GM18507 (cell line): Measurements from ENCODE around the gene PDK2.

Experiments
- DNase-seq: peaks from one replicate; pipeline ENCODE4 v3.0.0; 2011; ENCODE audit warnings: low read depth; ENCODE audit not compliant: insufficient read length; ENCODE audit errors: extremely low spot score
- FAIRE-seq: peaks from 2 replicates; lab custom pipeline; 2011; peaks lifted over from hg19 to GRCh38; lab: Jason Lieb, UNC

PDK2 gene

GRCh38 chr17:50129728-50130558 is 34.8 kb downstream of the PDK2 start, which contains the start of gene SAMD14:
TSS of gene SAMD14 (minus strand) at chr17:50130160. CDS start at chr17:50124959, 5,201 bp downstream.
- FAIRE-seq: no peak

DNA sequence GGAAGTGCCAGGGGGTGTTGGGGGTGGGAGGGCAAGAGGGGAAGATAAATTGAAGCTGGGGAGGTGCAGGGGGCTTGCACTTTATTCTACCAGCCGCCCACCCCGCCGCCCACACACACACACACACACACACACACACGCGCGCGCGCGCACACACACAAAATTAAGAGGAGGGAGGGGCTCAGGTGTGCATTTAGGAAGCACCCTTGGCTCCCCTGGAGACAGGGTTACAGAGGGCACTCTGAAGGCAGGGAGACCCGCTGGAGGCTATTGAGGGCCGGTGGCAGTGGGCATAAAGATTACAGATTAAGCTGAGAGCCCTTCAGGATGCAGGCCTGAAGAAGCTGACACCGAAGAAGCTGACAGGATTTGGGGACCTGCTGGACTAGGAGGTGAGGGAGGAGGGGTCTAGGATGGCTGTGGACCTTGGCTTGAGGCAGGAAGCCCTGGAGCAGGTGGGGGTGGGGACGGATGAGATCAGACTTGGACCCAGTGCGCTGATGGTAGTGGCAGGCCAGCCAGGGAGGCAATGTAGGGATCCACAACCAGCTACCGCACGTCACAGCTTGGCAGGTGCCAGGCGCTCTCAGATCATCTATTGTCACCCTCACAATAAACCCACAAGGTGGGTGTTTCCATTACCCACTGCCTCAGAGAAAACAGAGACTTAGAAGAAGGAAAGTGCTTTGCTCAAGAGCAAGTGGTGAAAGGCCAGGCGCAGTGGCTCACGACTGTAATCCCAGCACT is 35.6 kb downstream of the PDK2 start:
- FAIRE-seq (no peak), DNase-seq (no peak)

More at GRCh38 chr17:50129728-50130558, 34.8 kb downstream of the PDK2 start, which contains the start of gene SAMD14:
- no peak for DNase-seq

DNA sequence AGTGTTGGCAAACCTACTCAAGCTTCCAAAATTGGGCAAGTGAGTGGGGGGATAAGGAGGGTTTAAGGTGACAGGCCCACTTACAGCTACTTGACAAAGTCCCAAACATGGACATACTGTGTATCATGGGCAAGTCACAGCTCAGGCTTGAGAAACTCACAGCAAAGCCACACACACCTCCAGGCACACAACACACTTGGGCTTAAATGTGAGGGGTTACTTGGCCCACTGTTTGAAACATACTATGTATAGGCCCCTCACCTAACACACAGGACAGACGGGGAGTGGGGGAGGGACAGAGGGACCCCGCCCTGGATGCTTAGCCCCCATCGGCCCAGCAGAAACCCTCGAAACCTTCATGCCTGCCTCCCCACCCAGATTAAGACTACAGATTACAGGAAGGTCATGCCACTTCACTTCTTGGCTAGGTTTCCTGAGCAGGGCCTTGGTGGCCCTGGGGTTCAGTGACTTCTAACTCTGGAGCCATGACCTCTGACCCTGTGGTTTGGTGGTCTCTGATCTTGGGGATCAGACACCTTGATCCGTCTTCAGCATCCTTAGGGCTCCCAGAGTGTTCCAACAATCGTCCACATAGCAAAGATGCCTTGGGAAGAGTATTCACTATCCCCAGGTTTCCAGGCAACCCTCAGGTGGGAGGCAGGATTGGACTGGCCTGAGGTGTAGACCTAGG is 37.1 kb downstream of the PDK2 start:
- DNase-seq (no peak), FAIRE-seq (no peak)

GRCh38 chr17:50133028-50133768 is 38.0 kb downstream of the PDK2 start:
- DNase-seq (no peak), FAIRE-seq (no peak)

DNA sequence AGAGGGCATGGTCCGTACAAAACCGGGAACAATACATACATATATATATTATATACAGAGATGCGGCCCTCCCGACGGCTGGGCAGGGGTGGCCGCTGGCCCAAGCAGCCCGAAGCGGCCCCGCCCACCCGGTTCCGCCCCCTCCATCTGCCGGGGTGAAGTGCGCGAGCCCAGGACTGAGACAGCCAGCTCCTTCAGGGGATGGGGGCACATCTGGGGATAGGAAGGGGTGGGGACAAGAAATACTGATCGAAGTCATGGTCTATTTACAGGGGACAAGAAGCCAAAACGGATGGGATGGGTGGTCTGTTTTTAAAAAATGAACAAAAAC is 38.6 kb downstream of the PDK2 start:
- DNase-seq: no peak
- no peak for FAIRE-seq

- no peak for DNase-seq
- no peak for FAIRE-seq
Measured at GRCh38 chr17:50134206-50135110, 39.3 kb downstream of the PDK2 start.

DNA sequence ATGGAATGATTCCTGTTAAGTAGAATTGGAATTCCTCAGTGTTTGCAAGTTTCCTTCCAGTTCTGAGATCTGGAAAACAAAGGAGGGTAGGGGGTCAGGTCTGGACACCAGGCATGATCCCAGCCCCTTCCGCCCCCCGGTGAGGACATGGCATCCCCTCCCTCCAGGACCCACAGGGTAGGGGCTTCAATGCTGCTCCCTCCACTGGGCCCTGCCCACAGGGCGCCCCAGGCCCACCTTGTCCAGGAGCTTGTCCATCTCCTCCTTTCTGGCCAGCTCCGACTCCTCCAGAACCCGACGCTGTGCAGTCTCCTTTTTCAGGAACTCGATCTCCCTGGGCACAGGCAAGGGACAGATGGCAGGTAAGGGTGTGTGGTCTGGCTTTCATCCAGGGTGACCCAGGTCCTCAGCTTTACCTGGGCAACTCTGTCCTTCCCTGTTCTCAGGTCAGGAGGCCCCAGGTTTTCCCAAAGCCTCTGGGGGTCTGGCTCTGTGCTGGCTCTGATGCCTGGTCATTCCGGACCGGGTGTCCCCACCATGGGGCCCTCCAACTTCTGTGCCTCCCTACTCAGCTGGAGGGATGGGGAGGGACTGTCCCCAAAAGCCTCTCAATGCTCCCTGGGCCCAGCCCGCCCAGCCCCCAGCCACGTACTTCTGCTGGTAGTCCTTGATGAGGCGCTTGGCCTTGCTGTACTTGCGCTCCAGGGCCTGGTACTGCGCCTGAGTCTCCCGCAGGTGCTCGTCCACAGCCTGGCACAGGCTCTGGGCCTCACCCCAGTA is 40.4 kb downstream of the PDK2 start:
- FAIRE-seq: no peak
- no peak for DNase-seq

DNA sequence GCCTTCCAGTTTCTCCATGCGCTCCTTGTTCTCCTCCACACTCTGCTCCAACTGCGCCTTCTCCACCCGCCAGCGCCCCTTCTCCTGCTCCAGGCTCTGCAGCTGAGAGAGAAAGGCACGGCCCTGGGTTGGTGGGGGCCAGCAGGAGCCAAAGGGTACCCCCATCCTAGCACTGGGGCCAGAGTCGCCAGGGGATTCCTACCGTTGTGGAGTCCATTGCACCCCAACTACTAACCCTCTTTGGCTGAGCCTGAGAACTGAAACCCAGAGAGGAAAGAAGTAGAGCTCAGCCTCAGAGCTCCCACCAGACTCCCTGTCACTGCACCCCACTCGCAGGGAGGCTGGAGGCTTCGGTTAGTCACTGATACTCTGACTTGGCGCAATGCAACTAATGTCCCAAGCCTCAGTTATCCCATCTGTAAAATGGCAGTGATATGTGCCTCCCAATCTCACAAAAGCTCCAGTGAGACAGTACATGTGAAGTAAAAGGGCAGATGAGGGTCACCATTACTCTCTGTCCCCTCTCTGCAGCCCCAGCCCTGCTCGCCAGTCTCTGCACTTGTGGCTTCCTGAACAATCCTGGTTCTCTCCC is 41.0 kb downstream of the PDK2 start:
- FAIRE-seq (no peak), DNase-seq (no peak)

GRCh38 chr17:50137042-50137441 is 41.9 kb downstream of the PDK2 start:
- FAIRE-seq (no peak), DNase-seq (no peak)

DNA sequence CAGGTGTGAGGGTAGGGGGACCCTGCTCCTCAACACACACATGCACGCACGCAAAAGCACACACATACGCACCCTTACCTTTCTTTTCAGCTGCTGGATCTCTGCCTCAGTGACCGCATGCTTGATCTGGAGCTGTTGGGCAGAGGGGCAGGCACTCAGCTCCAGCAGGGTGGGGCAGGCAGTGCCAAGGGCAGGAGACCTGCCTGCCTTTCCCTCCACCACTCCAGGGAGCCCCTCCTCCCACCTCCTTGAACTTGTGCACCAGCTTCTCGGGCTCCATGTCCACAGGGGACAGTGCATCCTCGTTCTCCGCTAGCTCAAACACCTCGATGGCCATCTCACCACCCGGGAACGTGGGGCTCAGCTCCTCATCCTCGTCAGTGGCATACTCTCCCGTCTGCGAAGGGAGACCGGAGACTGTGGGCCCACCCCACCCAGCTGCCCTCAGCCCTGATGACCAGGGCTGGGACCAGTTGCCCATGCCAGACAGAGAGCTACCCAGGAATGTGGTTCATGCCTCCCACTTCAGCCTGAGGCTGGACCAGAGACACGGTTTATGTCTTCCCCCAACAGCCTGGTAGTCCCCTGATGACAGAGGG is 44.1 kb downstream of the PDK2 start:
- DNase-seq: no peak
- FAIRE-seq: no peak

GRCh38 chr17:50139950-50140885 is 45.1 kb downstream of the PDK2 start:
- FAIRE-seq (peak; percentile 90), DNase-seq (no peak)

DNA sequence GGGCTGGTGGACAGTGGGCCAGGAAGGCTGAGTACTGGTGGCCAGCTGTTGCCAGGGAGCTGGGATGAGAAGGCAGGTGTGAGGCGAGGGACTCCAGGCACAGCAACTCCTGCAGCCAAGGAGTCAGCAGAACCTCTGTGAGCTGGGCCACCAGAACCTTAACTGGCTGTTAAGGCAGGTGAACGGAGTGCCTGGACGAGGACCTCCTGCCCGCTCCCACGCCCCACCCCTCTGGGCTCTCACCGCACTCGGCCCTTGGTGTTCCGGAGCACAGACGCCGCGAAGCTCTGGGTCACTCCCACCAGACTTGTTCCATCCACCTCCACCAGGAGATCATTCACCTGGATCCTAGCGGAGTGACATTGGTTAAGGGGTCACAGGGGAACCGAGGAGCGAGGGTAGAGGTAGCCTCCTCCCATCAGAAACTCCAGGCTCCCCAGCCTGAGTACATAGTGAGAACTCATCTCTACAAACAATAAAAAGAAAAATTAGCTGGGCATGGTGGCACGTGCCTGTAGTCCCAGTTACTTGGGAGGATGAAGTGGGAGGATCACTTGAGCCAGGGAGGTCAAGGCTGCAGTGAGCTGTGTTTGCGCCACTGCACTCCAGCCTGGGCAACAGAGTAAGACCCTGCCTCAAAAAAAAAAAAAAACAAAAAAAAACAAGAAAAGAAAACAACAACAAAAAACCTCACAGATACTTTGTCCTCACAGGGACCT is 46.0 kb downstream of the PDK2 start:
- DNase-seq (no peak), FAIRE-seq (no peak)

DNA sequence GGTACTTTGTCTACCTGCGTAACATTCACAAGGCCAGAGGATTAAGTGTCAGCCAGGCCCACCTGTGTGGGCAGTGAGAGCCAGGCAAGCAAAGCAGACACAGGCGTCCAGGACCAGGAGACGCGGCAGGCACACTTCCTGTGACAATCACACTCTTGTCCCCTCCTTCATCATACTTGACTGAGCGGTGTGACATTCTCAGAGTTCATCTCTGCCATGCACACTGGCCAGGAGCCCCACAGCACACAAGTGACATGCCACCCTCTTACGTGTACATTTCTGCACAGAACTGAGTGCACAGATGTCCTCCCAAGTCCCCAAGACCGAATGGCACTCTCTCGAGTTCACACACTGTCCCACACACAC is 46.6 kb downstream of the PDK2 start:
- no peak for FAIRE-seq
- DNase-seq: no peak

DNA sequence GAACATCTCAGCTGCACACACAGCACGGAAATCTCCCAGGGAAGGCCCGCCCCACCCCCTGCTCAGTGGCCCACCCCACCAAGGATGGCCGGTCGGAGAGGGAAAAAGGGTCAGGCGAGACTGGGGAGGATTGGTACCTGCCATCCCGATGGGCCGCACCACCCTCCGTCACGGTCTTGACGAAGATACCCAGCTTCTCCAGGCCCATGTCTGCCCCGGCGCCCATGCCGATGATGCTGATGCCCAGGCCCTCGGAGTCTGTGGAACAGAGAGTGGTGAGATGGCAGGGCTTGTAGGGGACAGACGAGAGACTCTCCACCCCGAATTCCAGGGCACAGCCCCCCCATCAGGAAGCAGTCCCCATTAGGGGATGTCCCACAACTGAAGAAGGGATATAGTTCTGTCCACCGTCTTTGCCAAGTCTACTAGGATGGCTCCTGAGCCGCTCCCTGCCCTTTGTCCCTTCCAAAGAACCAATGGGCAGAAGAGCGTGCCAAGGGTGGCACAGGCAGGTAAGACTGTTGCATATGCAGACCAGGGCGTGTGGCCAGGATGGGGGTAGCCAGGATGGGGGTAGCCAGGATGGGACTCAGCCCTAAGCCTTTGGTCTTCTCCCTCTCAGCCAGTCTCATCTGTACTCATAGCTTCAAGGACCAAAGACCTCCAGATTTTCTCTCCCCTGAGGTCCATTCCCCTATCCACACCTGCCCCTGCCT is 48.5 kb downstream of the PDK2 start:
- DNase-seq (no peak), FAIRE-seq (no peak)

- no peak for DNase-seq
- no peak for FAIRE-seq
Measured at GRCh38 chr17:50144355-50144754, 49.2 kb downstream of the PDK2 start.
